Measurements from ENCODE around the gene IPO11. TPM values are rescaled to one million over a fixed set of nuclear protein-coding genes. Genes with fewer than 3 reads are reported as not detected.

IPO11 gene
- total RNA-seq, 1 donor from 2014 or later = 41.0 TPM

- peaks cover 14% of the 10 kb centered on the region for H3K4me1 Mint-ChIP-seq (ENCODE audit: unreplicated experiment)
- H3K36me3 Mint-ChIP-seq = peaks cover 7% of the 10 kb centered on the region
- no peak for TF ChIP-seq CTCF (conservative IDR thresholded peaks at IDR 0.05)
- H3K27ac Mint-ChIP-seq = no peak overlapping the region
- no peak overlapping the region for H3K4me3 Mint-ChIP-seq
- DNase-seq (ENCODE audit: extremely low spot score, unreplicated experiment) = no peak
- no peaks in the 10 kb centered on the region for H3K27me3 Mint-ChIP-seq
- no peaks in the 10 kb centered on the region for H3K9me3 Mint-ChIP-seq
These were observed 234.7 kb downstream of the IPO11 start for GRCh38 chr5:62647241-62647640.

GRCh38 chr5:62649025-62649424 lies 236.5 kb downstream of the IPO11 start:
- Mint-ChIP-seq H3K27me3 (no peaks in the 10 kb centered on the region), H3K4me3 (peak overlapping the region; percentile 7), H3K36me3 (peaks cover 3% of the 10 kb centered on the region), H3K27ac (no peak overlapping the region), H3K9me3 (no peaks in the 10 kb centered on the region), H3K4me1 (ENCODE audit: unreplicated experiment) (peaks cover 22% of the 10 kb centered on the region)
- no peak for TF ChIP-seq CTCF (conservative IDR thresholded peaks at IDR 0.05)
- DNase-seq (ENCODE audit: extremely low spot score, unreplicated experiment) = no peak

- DNase-seq (ENCODE audit: extremely low spot score, unreplicated experiment) = no peak
- Mint-ChIP-seq H3K4me3 (peak overlapping the region; percentile 7), H3K9me3 (no peaks in the 10 kb centered on the region), H3K27me3 (no peaks in the 10 kb centered on the region), H3K4me1 (ENCODE audit: unreplicated experiment) (peaks cover 22% of the 10 kb centered on the region), H3K36me3 (peaks cover 3% of the 10 kb centered on the region), H3K27ac (peak overlapping the region; percentile 78)
- no peak for TF ChIP-seq CTCF (conservative IDR thresholded peaks at IDR 0.05)
These were observed 237.0 kb downstream of the IPO11 start for GRCh38 chr5:62649476-62650113.

- Mint-ChIP-seq H3K4me1 (ENCODE audit: unreplicated experiment) (peaks cover 22% of the 10 kb centered on the region), H3K27me3 (no peaks in the 10 kb centered on the region), H3K36me3 (peaks cover 3% of the 10 kb centered on the region), H3K4me3 (no peak overlapping the region), H3K27ac (peak overlapping the region; percentile 78), H3K9me3 (no peaks in the 10 kb centered on the region)
- no peak for DNase-seq (ENCODE audit: extremely low spot score, unreplicated experiment)
- no peak for TF ChIP-seq CTCF (conservative IDR thresholded peaks at IDR 0.05)
These were observed 237.6 kb downstream of the IPO11 start for GRCh38 chr5:62650197-62650596.

- Mint-ChIP-seq H3K36me3 (no peaks in the 10 kb centered on the region), H3K27ac (no peak overlapping the region), H3K9me3 (no peaks in the 10 kb centered on the region)
These were observed 239.7 kb downstream of the IPO11 start for GRCh38 chr5:62652225-62652624.

More at GRCh38 chr5:62652225-62652624, 239.7 kb downstream of the IPO11 start:
- TF ChIP-seq CTCF (conservative IDR thresholded peaks at IDR 0.05) = no peak
- no peak overlapping the region for H3K4me3 Mint-ChIP-seq
- H3K4me1 Mint-ChIP-seq (ENCODE audit: unreplicated experiment) = peaks cover 22% of the 10 kb centered on the region
- DNase-seq (ENCODE audit: extremely low spot score, unreplicated experiment) = no peak
- no peaks in the 10 kb centered on the region for H3K27me3 Mint-ChIP-seq

Data from type B pancreatic cell (in vitro differentiated cells).